ENCODE results near the gene ATP5PB.

ATP5PB gene

GRCh38 chr1:111446967-111447892, 2.0 kb upstream of the ATP5PB start:
- no peak for DNase-seq

GRCh38 chr1:111448482-111448917, 764 bp upstream of the ATP5PB start:
- no peak for DNase-seq

DNA sequence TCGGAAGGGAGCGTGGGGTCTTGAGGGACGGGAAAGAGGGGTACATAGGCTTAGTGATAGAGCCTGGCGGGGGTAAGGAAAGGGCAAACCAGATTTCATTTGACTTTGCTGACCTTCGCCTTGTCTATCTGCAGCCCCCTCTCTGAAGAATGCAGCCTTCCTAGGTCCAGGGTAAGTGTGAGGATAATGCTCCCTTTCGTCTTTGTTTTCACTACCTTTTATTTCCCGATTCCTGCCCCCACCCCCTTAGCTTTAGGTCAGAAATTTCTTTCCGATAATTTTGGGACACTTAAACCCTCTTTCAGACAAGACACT, 396 bp downstream of the ATP5PB start:
- no peak for DNase-seq

DNA sequence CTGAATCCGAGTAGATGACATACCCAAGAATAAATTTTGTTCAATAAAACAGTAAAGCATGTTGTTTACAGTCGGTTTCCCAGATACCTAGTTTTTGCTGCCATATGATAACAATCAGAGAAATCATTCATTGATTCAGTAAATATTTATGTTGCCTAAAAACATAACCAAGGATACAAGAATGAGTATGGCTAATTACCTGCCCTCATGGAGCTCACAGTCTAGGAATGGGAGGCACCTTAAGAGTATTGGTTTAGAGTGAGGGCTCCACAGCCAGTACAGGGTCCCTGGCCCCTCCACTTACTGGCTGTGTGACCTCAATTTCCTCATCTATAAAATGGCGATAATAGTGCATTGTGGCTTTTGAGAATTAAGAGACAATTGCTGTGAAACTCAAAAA, 921 bp downstream of the ATP5PB start:
- DNase-seq: no peak

DNA sequence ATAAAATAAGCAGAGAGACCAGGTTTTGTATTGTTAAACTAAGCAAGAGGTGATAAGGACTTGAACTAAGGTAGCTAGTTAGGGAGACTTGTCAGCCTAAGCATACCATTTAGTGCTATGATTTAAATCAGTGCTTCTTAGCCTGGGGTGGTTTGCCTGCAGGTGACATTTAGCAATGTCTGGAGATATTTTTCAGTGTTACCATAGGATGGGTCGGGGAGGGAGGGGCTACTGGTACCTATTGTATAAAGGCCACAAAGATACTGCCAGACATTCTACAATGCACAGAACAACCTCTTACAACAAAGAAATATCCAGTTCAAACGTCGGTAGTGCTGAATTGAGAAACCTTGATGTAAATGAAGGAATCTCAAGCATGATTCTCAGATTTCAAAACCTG, 3.3 kb downstream of the ATP5PB start:
- DNase-seq: no peak

GRCh38 chr1:111453706-111454105, 4.4 kb downstream of the ATP5PB start:
- no peak for DNase-seq

DNA sequence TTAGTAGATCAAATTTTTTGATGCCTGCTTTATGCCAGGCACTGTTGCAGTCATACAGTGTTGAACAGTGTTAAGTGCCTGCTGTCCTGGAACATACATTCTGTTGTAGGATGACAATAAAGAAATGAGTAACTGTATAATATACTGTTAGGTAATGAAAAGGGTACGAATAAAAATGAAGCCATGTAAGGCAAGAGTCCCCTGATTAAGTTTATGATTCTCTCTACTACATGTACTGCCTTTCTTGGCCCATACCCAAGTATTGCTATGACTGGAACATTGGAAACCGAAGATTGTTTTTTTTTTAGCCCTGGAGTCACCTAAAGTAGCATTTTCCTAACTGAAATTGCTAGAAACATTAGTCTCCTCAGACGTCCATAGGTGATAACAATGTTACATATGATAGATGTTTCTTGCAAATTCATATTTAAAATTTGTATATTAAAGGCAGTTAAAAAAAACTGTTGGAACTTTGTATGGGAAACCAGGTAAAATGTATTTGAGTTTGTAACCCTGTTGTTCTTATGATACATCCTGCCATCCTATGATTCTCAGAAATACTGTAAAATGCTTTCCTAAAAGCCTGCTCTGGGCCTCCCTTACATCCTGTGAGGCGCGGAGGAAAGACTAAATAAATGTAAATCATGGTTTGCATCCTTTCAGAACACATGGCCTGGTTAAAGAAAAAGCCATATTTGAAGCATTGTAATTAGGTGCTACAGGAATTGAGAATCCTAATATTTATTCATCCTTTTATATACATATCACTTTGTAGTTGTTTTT, 5.8 kb downstream of the ATP5PB start:
- no peak for DNase-seq

DNA sequence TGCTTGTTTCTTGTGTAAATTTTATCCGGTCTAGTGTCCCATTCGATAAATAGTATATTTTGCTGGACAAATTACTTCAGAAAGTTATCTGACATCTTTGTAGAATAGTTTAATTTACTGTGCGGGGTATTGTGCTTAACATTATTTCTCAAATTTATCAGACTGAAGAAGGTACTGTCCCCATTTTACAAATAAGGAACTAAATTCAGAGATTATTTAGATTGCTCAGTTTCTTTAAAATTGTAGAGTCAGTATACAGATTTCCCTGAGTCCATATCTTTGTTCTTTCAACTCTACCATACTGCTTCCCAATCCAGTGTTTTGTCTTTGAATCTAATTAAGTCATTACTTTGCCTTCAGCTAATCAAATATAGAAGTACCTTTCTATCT, 6.4 kb downstream of the ATP5PB start:
- DNase-seq: no peak

GRCh38 chr1:111461765-111462164, 12.5 kb downstream of the ATP5PB start:
- DNase-seq: no peak

- DNase-seq: no peak
Measured at GRCh38 chr1:111462370-111463028, 13.2 kb downstream of the ATP5PB start.

DNA sequence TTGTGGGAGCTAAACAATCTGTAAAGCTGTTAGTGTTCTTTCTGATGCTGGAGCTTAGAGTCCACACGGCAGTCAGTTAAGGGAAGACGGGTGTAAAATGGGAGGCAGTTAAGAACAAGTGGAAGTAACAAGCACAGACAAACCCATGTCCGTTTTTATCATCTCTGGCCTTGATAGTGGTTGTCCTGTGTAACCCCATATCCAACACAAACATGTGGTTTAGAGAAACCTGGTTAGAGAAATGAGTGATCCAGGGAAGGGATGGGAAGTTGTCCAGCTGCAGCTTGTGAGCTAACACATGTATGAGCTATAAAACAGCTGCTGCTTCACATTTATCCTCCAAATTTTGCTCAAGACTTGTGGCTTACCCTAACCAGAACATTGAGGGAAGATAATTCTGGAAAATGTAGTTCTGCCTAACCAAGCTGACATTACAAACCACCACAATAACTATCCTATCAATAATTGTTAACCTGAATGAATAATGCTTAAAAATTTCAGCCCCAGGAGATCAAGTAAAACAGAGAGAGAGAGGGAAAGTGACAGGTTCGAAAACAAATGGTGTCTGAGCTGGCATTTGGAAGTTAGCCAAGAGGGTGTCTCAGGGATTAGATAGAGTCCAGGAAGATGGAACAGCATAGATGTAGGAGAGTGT, 13.9 kb downstream of the ATP5PB start:
- no peak for DNase-seq

DNA sequence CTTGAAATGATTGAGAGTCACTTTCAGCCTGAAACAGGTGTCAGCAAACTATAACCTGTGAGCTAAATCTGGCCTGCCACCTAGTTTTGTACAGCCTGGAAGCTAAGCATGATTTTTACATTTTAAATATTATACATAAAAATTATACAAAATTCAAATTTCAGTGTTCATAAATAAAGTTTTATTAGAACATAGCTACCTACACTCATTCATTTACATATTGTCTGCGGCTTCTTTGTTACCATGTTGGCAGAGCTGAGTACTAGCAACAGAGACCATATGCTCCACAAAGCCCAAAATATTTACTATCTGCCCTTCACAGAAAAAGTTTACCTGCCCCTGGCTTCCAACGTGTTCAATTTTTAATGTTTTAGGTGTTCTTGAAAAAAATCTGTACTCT, 16.5 kb downstream of the ATP5PB start:
- DNase-seq: no peak

DNA sequence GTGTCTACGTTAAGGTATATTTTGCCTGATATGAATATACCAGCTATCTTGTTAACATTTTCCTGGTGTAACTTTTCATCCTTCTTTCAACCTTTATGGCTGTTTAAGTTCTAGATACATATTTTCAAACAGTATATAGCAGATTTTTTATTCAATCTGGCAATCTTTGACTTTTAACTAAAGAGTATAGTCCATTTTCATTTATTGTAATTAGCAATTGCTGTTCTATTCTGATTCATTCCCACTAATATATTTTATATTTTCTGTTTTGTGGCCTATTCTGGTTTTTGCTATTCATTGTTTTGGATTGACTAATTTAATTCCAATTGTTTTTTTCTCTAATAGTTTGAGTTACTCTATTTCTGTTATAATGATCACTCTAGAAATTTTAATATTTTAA, 17.2 kb downstream of the ATP5PB start:
- no peak for DNase-seq

- DNase-seq: no peak
Measured at GRCh38 chr1:111467865-111468716, 18.8 kb downstream of the ATP5PB start.

DNA sequence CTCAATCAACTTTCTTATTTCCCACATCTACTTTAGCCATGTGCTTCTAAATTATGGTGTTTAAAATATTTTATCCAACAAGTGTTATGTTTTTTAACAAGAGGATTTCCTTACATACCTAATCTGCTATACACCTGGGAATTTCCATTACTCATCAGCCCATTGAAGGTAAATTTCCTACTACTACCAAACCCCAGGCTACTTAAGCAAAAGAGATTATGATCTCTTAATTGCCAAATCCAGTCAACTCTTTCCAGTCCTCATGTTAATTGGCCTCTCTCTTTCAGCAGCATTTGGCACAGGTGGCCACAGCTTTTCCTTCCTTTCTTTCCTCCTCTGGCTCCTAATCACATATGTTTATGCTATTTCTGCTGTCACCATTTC, 19.4 kb downstream of the ATP5PB start:
- DNase-seq: no peak

DNA sequence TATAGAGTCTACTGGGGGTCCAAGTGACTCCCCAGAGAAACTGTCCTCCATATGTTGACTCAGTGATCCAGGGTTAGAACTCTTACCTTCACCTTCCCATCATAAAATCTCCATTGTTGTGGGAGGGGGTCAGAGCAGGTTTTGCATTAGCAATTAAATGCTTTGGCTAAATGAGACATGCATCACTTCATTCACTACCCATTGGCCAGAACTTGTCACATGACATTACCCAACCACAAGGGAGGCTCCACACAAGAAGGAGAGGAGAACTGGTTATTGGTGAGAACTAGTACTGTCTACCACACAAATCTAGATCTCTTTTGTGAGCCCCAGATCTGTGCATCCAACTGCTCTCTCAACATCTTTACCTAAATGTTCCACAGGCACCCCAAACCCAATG, 20.3 kb downstream of the ATP5PB start:
- DNase-seq: no peak

- DNase-seq: no peak
Measured at GRCh38 chr1:111470596-111470995, 21.3 kb downstream of the ATP5PB start.

DNA sequence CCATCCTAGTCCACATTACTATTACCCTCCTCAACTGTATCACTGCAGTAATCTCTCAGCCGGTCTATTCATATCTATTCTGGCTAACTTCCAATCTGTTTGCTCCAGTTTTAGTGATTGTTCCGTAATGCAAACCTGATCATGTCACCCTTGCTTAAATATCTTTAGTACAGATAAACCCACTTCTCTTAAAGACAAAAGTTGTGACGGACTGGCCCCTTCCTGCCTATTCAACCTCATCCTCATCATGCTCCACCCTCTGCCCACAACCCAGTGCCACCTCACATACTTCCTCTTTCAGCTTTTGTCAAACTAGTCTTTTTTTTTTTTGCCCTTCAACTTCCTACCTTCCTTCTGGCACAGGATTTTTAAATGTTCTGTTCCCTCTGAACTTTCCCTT, 21.7 kb downstream of the ATP5PB start:
- DNase-seq: no peak

- no peak for DNase-seq
Measured at GRCh38 chr1:111471538-111471937, 22.3 kb downstream of the ATP5PB start.

DNA sequence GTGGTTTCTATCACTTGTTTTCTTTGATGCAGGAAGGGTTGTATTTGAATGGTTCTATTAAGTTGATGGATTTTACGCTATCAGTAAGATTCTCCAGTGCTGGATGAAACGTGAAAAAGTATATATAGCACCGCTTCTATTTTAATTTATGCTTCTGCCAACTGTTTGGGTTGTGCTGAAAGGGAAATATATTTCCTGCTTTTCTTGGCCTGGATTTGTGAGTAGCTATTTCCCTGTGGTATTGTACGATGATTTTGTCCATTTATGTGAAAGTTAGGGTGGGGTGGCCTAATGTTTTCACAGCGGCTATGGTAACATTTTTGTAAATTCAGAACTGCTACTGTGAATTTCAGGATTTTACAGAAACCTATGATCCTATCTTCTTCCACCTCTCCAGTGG, 24.8 kb downstream of the ATP5PB start:
- DNase-seq: no peak

GRCh38 chr1:111474521-111474920, 25.3 kb downstream of the ATP5PB start:
- no peak for DNase-seq

DNA sequence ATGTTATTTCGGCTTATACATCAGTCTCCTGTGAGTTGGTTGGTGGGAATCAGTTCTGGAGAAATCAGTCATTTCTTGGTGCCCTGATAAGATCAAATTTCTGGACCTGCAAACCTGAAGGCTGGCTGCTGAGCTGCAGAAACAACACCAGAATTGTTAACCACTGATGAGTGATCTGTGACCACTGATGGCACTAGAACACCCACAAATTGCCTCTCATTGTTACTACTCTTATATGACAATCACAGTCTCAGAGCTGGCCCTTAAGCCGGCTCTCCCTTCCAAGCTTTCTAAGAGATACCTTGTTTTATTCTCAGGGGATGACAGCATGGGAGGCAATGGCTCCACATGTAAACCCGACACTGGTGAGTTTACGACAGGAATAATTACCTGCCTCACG, 26.4 kb downstream of the ATP5PB start:
- DNase-seq: no peak
